ENCODE data around the gene AGPAT3. TPM values are rescaled to one million over a fixed set of nuclear protein-coding genes. Genes with fewer than 3 reads are reported as not detected.

Gene AGPAT3
- total RNA-seq, 2 experiments from 2014 or later = 94.3 to 101 TPM

GRCh38 chr21:43858806-43859648 lies 6.0 kb upstream of the AGPAT3 start:
- peaks cover 29% of the 10 kb centered on the region for H3K4me1 Mint-ChIP-seq
- ATAC-seq = no peak
- H3K4me3 Mint-ChIP-seq = no peak overlapping the region
- no peaks in the 10 kb centered on the region for H3K9me3 Mint-ChIP-seq (ENCODE audit: low read depth)
- peaks cover 2% of the 10 kb centered on the region for H3K36me3 Mint-ChIP-seq
- no peak for DNase-seq
- CTCF ChIA-PET = no interaction called here
- H3K27me3 Mint-ChIP-seq = peaks cover 9% of the 10 kb centered on the region
- H3K27ac Mint-ChIP-seq = no peak overlapping the region

GRCh38 chr21:43859747-43860214 lies 5.2 kb upstream of the AGPAT3 start:
- no peak overlapping the region for H3K4me3 Mint-ChIP-seq
- no peak overlapping the region for H3K27ac Mint-ChIP-seq
- peaks cover 22% of the 10 kb centered on the region for H3K4me1 Mint-ChIP-seq
- no peak for ATAC-seq
- H3K36me3 Mint-ChIP-seq = peaks cover 2% of the 10 kb centered on the region
- CTCF ChIA-PET = no interaction called here
- no peaks in the 10 kb centered on the region for H3K9me3 Mint-ChIP-seq (ENCODE audit: low read depth)
- no peak for DNase-seq
- H3K27me3 Mint-ChIP-seq = peaks cover 9% of the 10 kb centered on the region

- no peak overlapping the region for H3K4me3 Mint-ChIP-seq
- CTCF ChIA-PET = interaction anchor here (1.0 to 1.7 kb wide), 3 partner anchors 9 to 51 kb away, joined by 4 to 5 read pairs (median 5); no protein-coding TSS in a partner anchor
- H3K4me1 Mint-ChIP-seq = peaks cover 8% of the 10 kb centered on the region
- DNase-seq (no peak), ATAC-seq (no peak)
- H3K27ac Mint-ChIP-seq = no peak overlapping the region
- H3K9me3 Mint-ChIP-seq (ENCODE audit: low read depth) = no peaks in the 10 kb centered on the region
- H3K27me3 Mint-ChIP-seq = peaks cover 9% of the 10 kb centered on the region
- H3K36me3 Mint-ChIP-seq = no peaks in the 10 kb centered on the region
Measured at GRCh38 chr21:43861706-43862105, 3.3 kb upstream of the AGPAT3 start.

- H3K4me1 Mint-ChIP-seq = peaks cover 29% of the 10 kb centered on the region
- H3K9me3 Mint-ChIP-seq (ENCODE audit: low read depth) = no peaks in the 10 kb centered on the region
- peaks cover 26% of the 10 kb centered on the region for H3K36me3 Mint-ChIP-seq
- DNase-seq (no peak), ATAC-seq (peak; percentile 18)
- H3K27me3 Mint-ChIP-seq = peaks cover 9% of the 10 kb centered on the region
- no peak overlapping the region for H3K27ac Mint-ChIP-seq
- CTCF ChIA-PET = interaction anchor here (0.9 to 1.5 kb wide), 3 partner anchors 30 to 75 kb away, joined by 3 to 6 read pairs (median 3); partner anchors contain the start of gene RRP1
- H3K4me3 Mint-ChIP-seq = no peak overlapping the region
Measured at GRCh38 chr21:43864313-43864961, 586 bp upstream of the AGPAT3 start.

- CTCF ChIA-PET = interaction anchor here (0.9 to 1.5 kb wide), 7 partner anchors 9 to 74 kb away, joined by 3 to 6 read pairs (median 4); no protein-coding TSS in a partner anchor
- peaks cover 35% of the 10 kb centered on the region for H3K36me3 Mint-ChIP-seq
- H3K27me3 Mint-ChIP-seq = peaks cover 9% of the 10 kb centered on the region
- no peaks in the 10 kb centered on the region for H3K9me3 Mint-ChIP-seq (ENCODE audit: low read depth)
- peaks cover 33% of the 10 kb centered on the region for H3K4me1 Mint-ChIP-seq
- H3K4me3 Mint-ChIP-seq = peak overlapping the region; percentile 87
- peak overlapping the region; percentile 91 for H3K27ac Mint-ChIP-seq
- peak; percentile 73 for DNase-seq
- peak; percentile 56 for ATAC-seq
Measured at GRCh38 chr21:43865540-43866259, 677 bp downstream of the AGPAT3 start.

GRCh38 chr21:43866260-43866629 lies 1.2 kb downstream of the AGPAT3 start:
- no peaks in the 10 kb centered on the region for H3K9me3 Mint-ChIP-seq (ENCODE audit: low read depth)

GRCh38 chr21:43866659-43867331 lies 1.8 kb downstream of the AGPAT3 start:
- CTCF ChIA-PET = interaction anchor here (0.9 to 1.5 kb wide), 8 partner anchors 10 to 108 kb away, joined by 3 to 6 read pairs (median 4); no protein-coding TSS in a partner anchor
- peak overlapping the region; percentile 87 for H3K4me3 Mint-ChIP-seq
- DNase-seq (peak; percentile 71), ATAC-seq (peak; percentile 64)
- H3K4me1 Mint-ChIP-seq = peaks cover 43% of the 10 kb centered on the region
- no peaks in the 10 kb centered on the region for H3K9me3 Mint-ChIP-seq (ENCODE audit: low read depth)
- peak overlapping the region; percentile 91 for H3K27ac Mint-ChIP-seq
- H3K27me3 Mint-ChIP-seq = peaks cover 3% of the 10 kb centered on the region
- H3K36me3 Mint-ChIP-seq = peaks cover 46% of the 10 kb centered on the region

More at GRCh38 chr21:43866260-43866629, 1.2 kb downstream of the AGPAT3 start:
- H3K27me3 Mint-ChIP-seq = peaks cover 8% of the 10 kb centered on the region
- peak overlapping the region; percentile 87 for H3K4me3 Mint-ChIP-seq
- peaks cover 40% of the 10 kb centered on the region for H3K36me3 Mint-ChIP-seq
- peak overlapping the region; percentile 91 for H3K27ac Mint-ChIP-seq
- DNase-seq (peak; percentile 73), ATAC-seq (peak; percentile 46)
- peaks cover 39% of the 10 kb centered on the region for H3K4me1 Mint-ChIP-seq
- CTCF ChIA-PET = interaction anchor here (0.9 to 1.5 kb wide), 8 partner anchors 9 to 109 kb away, joined by 3 to 6 read pairs (median 4); no protein-coding TSS in a partner anchor

GRCh38 chr21:43867332-43867703 lies 2.3 kb downstream of the AGPAT3 start:
- DNase-seq = no peak
- Mint-ChIP-seq H3K4me3 (peak overlapping the region; percentile 87), H3K4me1 (peaks cover 45% of the 10 kb centered on the region), H3K27ac (peak overlapping the region; percentile 91), H3K9me3 (ENCODE audit: low read depth) (no peaks in the 10 kb centered on the region), H3K27me3 (peaks cover 3% of the 10 kb centered on the region), H3K36me3 (peaks cover 48% of the 10 kb centered on the region)
- ATAC-seq = no peak
- CTCF ChIA-PET = interaction anchor here (1.1 to 1.5 kb wide), 4 partner anchors 12 to 108 kb away, joined by 4 to 6 read pairs (median 4); no protein-coding TSS in a partner anchor

GRCh38 chr21:43867948-43868347 lies 2.9 kb downstream of the AGPAT3 start:
- Mint-ChIP-seq H3K4me1 (peaks cover 51% of the 10 kb centered on the region), H3K27ac (peak overlapping the region; percentile 91), H3K36me3 (peaks cover 54% of the 10 kb centered on the region), H3K4me3 (peak overlapping the region; percentile 87), H3K27me3 (peaks cover 3% of the 10 kb centered on the region), H3K9me3 (ENCODE audit: low read depth) (no peaks in the 10 kb centered on the region)
- ATAC-seq (no peak), DNase-seq (no peak)
- CTCF ChIA-PET = interaction anchor here (0.6 to 2.1 kb wide), 4 partner anchors 26 to 79 kb away, joined by 3 to 6 read pairs (median 4); partner anchors contain the start of gene RRP1

GRCh38 chr21:43868461-43868860 lies 3.4 kb downstream of the AGPAT3 start:
- no peak overlapping the region for H3K4me3 Mint-ChIP-seq
- ATAC-seq (no peak), DNase-seq (no peak)
- peaks cover 57% of the 10 kb centered on the region for H3K36me3 Mint-ChIP-seq
- peaks cover 2% of the 10 kb centered on the region for H3K27me3 Mint-ChIP-seq
- H3K4me1 Mint-ChIP-seq = peaks cover 54% of the 10 kb centered on the region
- CTCF ChIA-PET = interaction anchor here (0.8 to 2.1 kb wide), 5 partner anchors 14 to 79 kb away, joined by 3 to 6 read pairs (median 3); partner anchors contain the start of gene RRP1
- no peaks in the 10 kb centered on the region for H3K9me3 Mint-ChIP-seq (ENCODE audit: low read depth)
- H3K27ac Mint-ChIP-seq = no peak overlapping the region

GRCh38 chr21:43869486-43870325 lies 4.7 kb downstream of the AGPAT3 start:
- CTCF ChIA-PET = interaction anchor here (1.1 to 2.1 kb wide), 5 partner anchors 13 to 80 kb away, joined by 3 to 6 read pairs (median 5); partner anchors contain the start of gene RRP1
- no peak for ATAC-seq
- H3K27me3 Mint-ChIP-seq = no peaks in the 10 kb centered on the region
- peaks cover 61% of the 10 kb centered on the region for H3K4me1 Mint-ChIP-seq
- no peak overlapping the region for H3K27ac Mint-ChIP-seq
- H3K36me3 Mint-ChIP-seq = peaks cover 63% of the 10 kb centered on the region
- H3K9me3 Mint-ChIP-seq (ENCODE audit: low read depth) = no peaks in the 10 kb centered on the region
- no peak for DNase-seq
- H3K4me3 Mint-ChIP-seq = no peak overlapping the region

GRCh38 chr21:43871487-43871886 lies 6.5 kb downstream of the AGPAT3 start:
- no peak overlapping the region for H3K27ac Mint-ChIP-seq
- H3K4me1 Mint-ChIP-seq = peaks cover 62% of the 10 kb centered on the region
- DNase-seq = no peak
- CTCF ChIA-PET = no interaction called here
- no peak overlapping the region for H3K4me3 Mint-ChIP-seq
- peaks cover 73% of the 10 kb centered on the region for H3K36me3 Mint-ChIP-seq
- H3K9me3 Mint-ChIP-seq (ENCODE audit: low read depth) = no peaks in the 10 kb centered on the region
- no peaks in the 10 kb centered on the region for H3K27me3 Mint-ChIP-seq
- ATAC-seq = no peak

All from activated CD8-positive, alpha-beta memory T cell treated with anti-CD3 and anti-CD28 coated beads, Interleukin-2, amount 10 ng/mL, durations not matched to agents 7 days and 5 days (primary cell).